Measurements from ENCODE around the gene RAD51C.
"Not testable (repeated sequence)": the region's sequence is repeated elsewhere in the genome, so short reads cannot be mapped to it uniquely, and the experiment has no call there.

Gene RAD51C

GRCh38 chr17:58758890-58759289, 66.5 kb downstream of the RAD51C start:
- H3K27ac ChIP-seq = no peak overlapping the region
- no peaks in the 10 kb centered on the region for H3K36me3 ChIP-seq
- no peak for TF ChIP-seq CTCF (IDR thresholded peaks at IDR 0.05)
- intact Hi-C loops (cut with DNase I; ENCODE audit: low total_unique reads) = no loop called here
- DNase-seq = no peak
- H3K9me3 ChIP-seq = no peaks in the 10 kb centered on the region
- H3K4me1 ChIP-seq = peaks cover 0 to 20% (median 18%) of the 10 kb centered on the region in 4 donors
- H3K27me3 ChIP-seq = peaks cover 0 to 58% of the 10 kb centered on the region in 2 donors
- H3K4me3 ChIP-seq = no peak overlapping the region

GRCh38 chr17:58759522-58759921, 67.1 kb downstream of the RAD51C start:
- intact Hi-C loops (cut with DNase I; ENCODE audit: low total_unique reads) = no loop called here
- H3K27me3 ChIP-seq = peaks cover 0 to 58% of the 10 kb centered on the region in 2 donors

GRCh38 chr17:58760248-58760647, 67.8 kb downstream of the RAD51C start:
- Histone ChIP-seq H3K4me1 (peaks cover 0 to 18% (median 18%) of the 10 kb centered on the region in 4 donors), H3K27me3 (peaks cover 0 to 51% of the 10 kb centered on the region in 2 donors), H3K27ac (no peak overlapping the region), H3K4me3 (no peak overlapping the region), H3K36me3 (no peaks in the 10 kb centered on the region), H3K9me3 (no peaks in the 10 kb centered on the region)
- DNase-seq = no peak
- TF ChIP-seq CTCF (IDR thresholded peaks at IDR 0.05) = no peak
- intact Hi-C loops (cut with DNase I; ENCODE audit: low total_unique reads) = no loop called here

More at GRCh38 chr17:58759522-58759921, 67.1 kb downstream of the RAD51C start:
- TF ChIP-seq CTCF (IDR thresholded peaks at IDR 0.05) = no peak
- no peaks in the 10 kb centered on the region for H3K36me3 ChIP-seq
- H3K4me1 ChIP-seq = peaks cover 0 to 20% (median 18%) of the 10 kb centered on the region in 4 donors
- H3K4me3 ChIP-seq = no peak overlapping the region
- DNase-seq = no peak
- no peaks in the 10 kb centered on the region for H3K9me3 ChIP-seq
- no peak overlapping the region for H3K27ac ChIP-seq

- Histone ChIP-seq H3K27me3 (peaks cover 0 to 25% of the 10 kb centered on the region in 2 donors), H3K9me3 (no peaks in the 10 kb centered on the region), H3K27ac (no peak overlapping the region), H3K4me3 (no peak overlapping the region), H3K36me3 (no peaks in the 10 kb centered on the region), H3K4me1 (no peaks in the 10 kb centered on the region)
- DNase-seq = no peak
- no peak for TF ChIP-seq CTCF (IDR thresholded peaks at IDR 0.05)
- intact Hi-C loops (cut with DNase I; ENCODE audit: low total_unique reads) = no loop called here
These were observed 70.9 kb downstream of the RAD51C start for GRCh38 chr17:58763263-58763662.

- no peaks in the 10 kb centered on the region for H3K36me3 ChIP-seq
- H3K27me3 ChIP-seq = peaks cover 0 to 20% of the 10 kb centered on the region in 2 donors
- no peak for DNase-seq
- no peak for TF ChIP-seq CTCF (IDR thresholded peaks at IDR 0.05)
- intact Hi-C loops (cut with DNase I; ENCODE audit: low total_unique reads) = no loop called here
- no peaks in the 10 kb centered on the region for H3K9me3 ChIP-seq
- H3K4me1 ChIP-seq = no peaks in the 10 kb centered on the region
- no peak overlapping the region for H3K27ac ChIP-seq
- no peak overlapping the region for H3K4me3 ChIP-seq
These were observed 72.0 kb downstream of the RAD51C start for GRCh38 chr17:58764373-58764772.

- H3K27ac ChIP-seq; DNase-seq; H3K36me3 ChIP-seq; H3K4me3 ChIP-seq; H3K9me3 ChIP-seq; intact Hi-C loops (cut with DNase I; ENCODE audit: low total_unique reads); H3K4me1 ChIP-seq; H3K27me3 ChIP-seq: not testable (repeated sequence)
These were observed 86.1 kb downstream of the RAD51C start for GRCh38 chr17:58778482-58778881.
